GM18907 (cell line): ENCODE results near the gene TRMT1.

ENCODE experiments used
- ATAC-seq: cut with Tn5 transposase; IDR thresholded peaks from one replicate; pipeline ENCODE4 v1.9.1; 2021; ENCODE audit warnings: mild to moderate bottlenecking, moderate library complexity; ENCODE audit not compliant: unreplicated experiment

The TRMT1 gene

GRCh38 chr19:13057147-13057572, 59.4 kb downstream of the TRMT1 start:
- no peak for ATAC-seq

DNA sequence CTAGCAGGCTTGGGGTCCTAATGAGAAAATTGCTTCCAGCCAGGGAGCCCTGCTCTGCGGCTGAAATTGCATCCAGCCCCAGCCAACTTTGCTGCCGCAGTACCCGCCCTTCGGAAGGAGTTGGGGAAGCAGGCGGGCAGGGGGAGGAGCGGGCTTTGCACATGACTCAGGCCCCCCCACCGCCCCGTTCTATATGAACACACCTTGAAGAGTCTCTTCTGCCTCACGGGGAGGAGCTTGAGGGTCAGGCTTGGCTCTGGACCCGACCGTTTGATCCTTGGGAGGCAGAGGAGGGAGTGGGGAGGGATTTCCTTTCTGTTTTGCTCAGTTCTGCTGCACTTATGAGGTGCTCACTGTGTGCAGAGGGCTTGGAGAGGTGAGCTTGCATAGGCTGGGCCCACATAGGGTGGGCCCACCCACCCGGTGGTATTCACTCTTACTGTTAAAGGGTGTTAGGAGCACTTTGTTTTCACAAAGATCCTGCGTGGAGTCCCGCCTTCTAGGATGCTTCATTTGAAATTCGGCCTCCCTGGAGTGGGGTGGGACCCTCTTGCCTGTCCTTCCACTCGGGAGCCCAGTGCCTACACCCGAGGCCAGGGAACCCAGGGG, 60.4 kb downstream of the TRMT1 start:
- ATAC-seq, result no peak

GRCh38 chr19:13055213-13056051, 61.1 kb downstream of the TRMT1 start:
- ATAC-seq, result no peak
